GM19452 (cell line): Measurements from ENCODE around the gene DMRTB1.

Experiments
- ATAC-seq: cut with Tn5 transposase; IDR thresholded peaks from one replicate; pipeline ENCODE4 v1.9.1; 2021; ENCODE audit not compliant: unreplicated experiment

The DMRTB1 gene

GRCh38 chr1:53484705-53485477 lies 25.7 kb downstream of the DMRTB1 start:
- no peak for ATAC-seq

DNA sequence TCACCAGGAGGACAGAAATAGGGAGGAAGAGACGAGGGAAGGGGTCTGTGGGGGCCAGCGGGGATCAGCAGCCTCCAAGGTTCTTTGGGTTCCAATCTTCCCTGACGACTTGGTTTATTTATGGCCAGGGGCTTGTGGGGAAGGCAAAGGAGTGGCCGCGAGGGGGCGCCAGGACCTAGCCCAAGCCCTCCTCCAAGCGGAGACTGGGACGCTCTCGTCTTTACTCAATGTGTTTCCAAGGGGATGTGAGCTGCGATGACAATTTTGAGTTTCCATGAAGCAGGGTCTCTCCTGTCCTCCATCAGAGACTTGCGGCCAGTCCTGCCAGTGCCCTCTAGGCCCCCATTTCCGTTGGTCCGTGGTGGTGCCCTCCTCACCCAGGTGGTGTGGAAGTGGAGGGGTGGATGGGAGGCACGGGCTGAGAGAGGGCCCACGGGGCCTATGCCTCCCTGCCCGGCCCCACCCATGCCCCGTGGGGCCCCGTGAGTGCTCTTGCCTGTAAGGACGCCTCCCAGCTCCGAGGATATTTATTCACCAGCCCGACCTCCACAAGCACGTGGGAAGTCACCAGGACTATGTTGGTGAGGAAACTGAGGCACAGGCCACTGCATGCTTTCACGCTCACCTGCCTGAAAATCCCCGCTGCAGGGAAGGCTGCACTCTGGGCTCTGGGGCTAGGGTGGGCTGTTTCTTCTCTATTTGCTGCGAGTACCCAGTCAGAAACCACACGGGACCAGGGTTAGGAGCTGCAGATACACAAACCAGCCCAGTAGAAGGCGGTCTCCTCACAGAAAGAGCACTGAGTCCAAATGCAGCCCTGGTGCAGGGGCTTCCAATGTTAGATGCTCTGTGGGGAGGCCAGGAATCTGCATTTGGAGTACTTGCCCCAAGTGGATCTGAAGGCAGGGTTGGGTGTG lies 26.5 kb downstream of the DMRTB1 start:
- no peak for ATAC-seq

DNA sequence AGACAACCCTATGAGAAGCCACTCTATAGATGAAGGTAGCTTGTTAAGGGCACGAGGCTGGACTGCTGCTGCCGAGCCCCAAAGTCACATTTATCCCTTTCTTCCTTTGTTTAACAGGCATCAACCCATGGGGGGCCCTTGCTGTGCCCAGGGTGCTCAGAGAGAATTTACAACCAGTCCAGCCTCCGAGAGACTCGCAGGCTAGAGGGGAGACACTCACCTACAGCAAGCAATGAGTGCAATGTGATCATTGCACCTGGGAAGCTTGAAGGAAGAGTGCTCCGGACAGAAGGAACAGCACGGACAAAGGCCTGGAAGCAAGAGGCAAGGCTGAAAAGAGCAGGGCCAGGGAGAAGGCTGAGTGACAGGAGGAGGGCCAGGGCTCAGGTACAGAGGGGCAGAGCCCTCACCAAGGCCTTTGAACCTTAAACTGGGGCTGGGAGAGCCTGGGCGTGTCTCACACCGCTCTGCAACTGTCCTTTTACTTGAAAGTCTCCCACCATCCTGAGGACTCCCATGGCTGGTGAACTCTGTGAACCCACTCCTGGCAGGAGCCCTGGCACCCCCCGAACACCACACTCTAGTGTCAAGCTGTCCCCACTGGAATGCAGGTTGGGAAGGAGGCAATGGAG lies 27.3 kb downstream of the DMRTB1 start:
- ATAC-seq: no peak

DNA sequence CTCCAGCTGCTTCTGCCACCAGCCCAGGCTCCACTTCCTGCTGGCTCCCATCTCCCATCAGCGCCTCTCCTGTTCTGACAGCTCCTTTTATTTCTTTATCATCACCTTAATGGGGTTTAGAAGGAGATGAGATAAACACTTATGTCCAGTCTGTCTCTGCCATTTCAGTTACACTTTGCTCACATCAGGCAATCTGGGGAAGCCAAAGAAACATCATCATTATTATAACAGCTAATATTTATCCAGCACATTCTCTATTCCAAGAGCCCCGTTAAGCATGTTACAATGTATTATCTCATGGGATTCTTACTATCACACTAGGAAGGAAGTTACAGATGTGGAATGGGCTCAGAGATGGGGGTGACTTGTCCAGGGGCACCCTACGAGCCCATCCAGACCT lies 31.2 kb downstream of the DMRTB1 start:
- ATAC-seq: no peak

GRCh38 chr1:53495633-53496345 lies 36.6 kb downstream of the DMRTB1 start:
- ATAC-seq: no peak

GRCh38 chr1:53498555-53499131 lies 39.4 kb downstream of the DMRTB1 start:
- ATAC-seq: no peak

GRCh38 chr1:53499257-53500203 lies 40.3 kb downstream of the DMRTB1 start:
- no peak for ATAC-seq

- no peak for ATAC-seq
Observed at GRCh38 chr1:53500204-53501064, 41.2 kb downstream of the DMRTB1 start.

GRCh38 chr1:53501065-53502005 lies 42.1 kb downstream of the DMRTB1 start:
- ATAC-seq: no peak

DNA sequence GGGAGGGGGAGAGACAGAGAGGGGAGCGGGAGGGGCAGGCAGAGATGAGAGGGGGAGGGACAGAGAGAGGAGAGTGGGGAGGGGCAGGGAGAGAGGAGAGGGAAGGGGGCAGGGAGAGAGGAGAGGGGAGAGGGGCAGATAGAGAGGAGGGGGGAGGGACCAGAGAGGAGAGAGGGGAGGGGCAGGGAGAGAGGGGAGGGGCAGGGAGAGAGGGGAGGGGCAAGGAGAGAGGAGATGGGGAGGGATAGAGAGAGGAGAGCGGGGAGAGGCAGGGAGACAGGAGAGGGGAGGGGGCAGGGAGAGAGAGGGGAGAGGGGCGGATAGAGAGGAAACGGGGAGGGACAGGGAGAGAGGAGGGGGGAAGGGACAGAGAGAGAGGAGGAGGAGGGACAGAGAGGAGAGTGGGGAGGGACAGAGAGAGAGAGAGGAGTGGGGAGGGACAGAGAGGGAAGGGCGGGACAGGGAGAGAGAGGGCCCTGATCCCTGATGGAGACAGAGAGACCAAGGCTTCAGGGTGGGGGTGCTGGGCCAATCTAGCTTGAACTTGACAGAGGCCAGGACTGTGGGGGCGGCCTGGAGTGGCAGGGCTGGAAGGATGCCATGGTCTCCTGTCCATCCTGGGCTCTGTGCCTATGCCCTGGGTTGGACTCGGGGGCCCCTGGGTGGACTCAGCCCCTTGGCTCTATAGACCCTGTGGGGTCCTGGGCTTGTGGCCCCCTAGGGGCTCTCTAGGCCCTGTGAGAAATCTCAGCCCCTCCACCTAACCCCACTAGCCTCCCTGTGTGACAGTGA lies 43.6 kb downstream of the DMRTB1 start:
- no peak for ATAC-seq

DNA sequence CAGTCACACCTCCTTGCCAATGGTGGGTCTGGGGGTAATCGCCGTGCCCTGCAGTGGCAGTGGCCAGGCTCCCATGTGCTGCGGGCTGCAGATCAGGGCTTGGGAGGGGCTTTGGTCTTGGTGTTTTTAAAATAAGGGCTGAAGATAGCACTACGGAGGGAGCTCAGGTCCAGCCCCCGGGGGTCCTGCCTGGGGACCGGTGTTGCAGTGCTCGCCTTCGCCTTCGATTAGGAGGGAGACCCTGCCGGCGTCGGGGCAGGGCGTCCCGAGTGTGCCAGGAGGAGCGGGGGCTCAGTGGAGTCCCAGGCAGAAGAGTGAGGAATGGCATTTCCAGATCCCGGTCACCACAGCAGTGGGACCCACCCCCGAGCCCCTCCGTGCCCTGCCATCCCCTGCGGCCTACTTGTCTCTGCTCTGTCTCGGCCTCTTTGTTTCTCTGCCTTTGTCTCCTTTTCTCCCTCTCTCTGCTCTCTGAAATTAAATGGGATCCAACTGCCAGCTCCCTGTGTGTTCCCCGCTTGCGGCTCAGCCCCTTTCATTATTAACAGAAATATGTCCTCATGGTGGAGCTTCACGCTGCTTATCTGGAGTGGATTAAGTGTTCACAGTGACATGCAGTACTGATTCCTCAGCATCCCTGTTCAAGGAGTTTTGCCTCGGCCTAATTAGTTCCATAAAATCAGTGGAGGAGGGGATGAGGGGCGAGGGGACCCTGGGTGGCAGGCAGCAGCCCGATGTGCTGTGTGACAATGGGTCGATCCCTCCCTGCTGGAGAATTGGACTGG lies 44.4 kb downstream of the DMRTB1 start:
- no peak for ATAC-seq

GRCh38 chr1:53504901-53505300 lies 45.7 kb downstream of the DMRTB1 start:
- no peak for ATAC-seq

- no peak for ATAC-seq
Observed at GRCh38 chr1:53505401-53505800, 46.2 kb downstream of the DMRTB1 start.

GRCh38 chr1:53505891-53506290 lies 46.7 kb downstream of the DMRTB1 start:
- ATAC-seq: no peak

- ATAC-seq: no peak
Observed at GRCh38 chr1:53506355-53507050, 47.3 kb downstream of the DMRTB1 start.
